GM12892 (cell line): ENCODE measurements around the gene SUGCT.

ENCODE experiments used
- DNase-seq: peaks from one replicate; pipeline ENCODE4 v3.0.0; 2011; ENCODE audit not compliant: insufficient read length
- FAIRE-seq: peaks from 2 replicates; lab custom pipeline; 2011; peaks lifted over from hg19 to GRCh38; lab: Jason Lieb, UNC
- POLR2A ChIP-seq: IDR thresholded peaks from 2 replicates; pipeline ENCODE4 v1.6.1; 2011; ENCODE audit warnings: low read depth, low read length, control low read depth
- POLR2AphosphoS5 ChIP-seq: IDR thresholded peaks from 2 replicates; pipeline ENCODE4 v1.6.1; 2011; ENCODE audit warnings: low read depth, low read length, control low read depth
- TAF1 ChIP-seq: IDR thresholded peaks from 2 replicates; pipeline ENCODE4 v1.6.1; 2011; ENCODE audit warnings: low read depth, mild to moderate bottlenecking, control low read depth, low read length, borderline replicate concordance

SUGCT gene

DNA sequence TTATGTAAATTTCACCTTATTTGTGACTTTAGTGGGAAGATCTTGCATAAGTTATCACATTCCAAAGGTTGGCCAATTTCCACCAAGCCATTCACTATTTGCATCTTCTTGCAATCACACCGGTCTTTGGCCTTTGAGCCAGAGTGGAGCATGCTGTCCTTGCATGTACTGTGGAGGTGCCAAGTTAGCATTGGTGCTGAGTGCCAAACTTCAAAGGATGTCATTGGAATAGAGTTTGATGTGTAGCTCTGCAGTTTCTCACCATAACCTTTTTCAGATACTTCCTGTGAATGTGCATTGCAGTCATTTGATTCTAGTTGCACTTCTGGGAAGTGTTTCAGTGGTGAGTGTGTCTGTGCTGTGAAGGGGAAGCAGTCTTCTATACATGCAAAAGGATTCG is 620.6 kb downstream of the SUGCT start:
- TF ChIP-seq TAF1 (no peak), POLR2AphosphoS5 (no peak)
- no peak for DNase-seq
- FAIRE-seq = no peak

DNA sequence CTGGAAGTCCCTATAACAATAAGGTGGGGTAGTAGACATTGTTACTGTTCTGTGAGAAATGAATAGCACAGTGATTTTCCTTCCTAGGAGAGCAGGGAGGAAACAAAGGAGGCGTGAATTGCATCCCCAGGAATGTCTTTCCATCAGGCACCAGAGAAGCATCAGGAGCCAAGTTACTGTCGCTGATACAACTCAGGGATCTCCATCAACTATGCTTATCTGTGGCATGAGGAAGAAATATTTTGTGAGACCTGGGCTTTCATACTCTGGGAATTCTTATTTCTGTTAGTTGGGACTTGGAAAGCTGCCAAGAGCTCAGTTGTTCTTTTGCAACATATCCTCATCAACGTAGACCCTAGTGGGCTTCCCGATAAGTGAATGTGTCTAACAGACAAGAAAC is 622.3 kb downstream of the SUGCT start:
- FAIRE-seq = no peak
- TF ChIP-seq POLR2AphosphoS5 = no peak
- no peak for TF ChIP-seq POLR2A
- no peak for TF ChIP-seq TAF1
- DNase-seq = no peak

DNA sequence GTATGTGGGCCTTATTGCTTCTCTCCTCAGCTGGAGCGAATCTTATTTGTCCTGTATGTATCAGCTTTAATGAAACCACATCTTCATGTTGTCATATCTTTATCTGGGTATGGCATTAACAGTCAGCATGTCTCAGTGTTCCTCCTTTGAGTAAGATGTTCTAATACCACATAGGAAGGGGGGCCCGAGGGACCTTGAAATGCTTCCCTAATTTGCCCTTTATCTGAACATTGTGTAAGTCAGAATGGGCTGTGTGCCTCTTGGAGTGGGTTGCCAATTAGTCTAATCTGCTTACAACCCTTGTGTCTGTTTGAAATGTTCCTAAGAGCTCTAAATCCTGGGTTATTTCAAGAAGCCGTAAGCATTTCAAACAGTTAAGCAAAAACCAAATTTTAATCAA is 623.8 kb downstream of the SUGCT start:
- DNase-seq (no peak), FAIRE-seq (no peak)
- TF ChIP-seq POLR2AphosphoS5 (no peak), TAF1 (no peak), POLR2A (no peak)

DNA sequence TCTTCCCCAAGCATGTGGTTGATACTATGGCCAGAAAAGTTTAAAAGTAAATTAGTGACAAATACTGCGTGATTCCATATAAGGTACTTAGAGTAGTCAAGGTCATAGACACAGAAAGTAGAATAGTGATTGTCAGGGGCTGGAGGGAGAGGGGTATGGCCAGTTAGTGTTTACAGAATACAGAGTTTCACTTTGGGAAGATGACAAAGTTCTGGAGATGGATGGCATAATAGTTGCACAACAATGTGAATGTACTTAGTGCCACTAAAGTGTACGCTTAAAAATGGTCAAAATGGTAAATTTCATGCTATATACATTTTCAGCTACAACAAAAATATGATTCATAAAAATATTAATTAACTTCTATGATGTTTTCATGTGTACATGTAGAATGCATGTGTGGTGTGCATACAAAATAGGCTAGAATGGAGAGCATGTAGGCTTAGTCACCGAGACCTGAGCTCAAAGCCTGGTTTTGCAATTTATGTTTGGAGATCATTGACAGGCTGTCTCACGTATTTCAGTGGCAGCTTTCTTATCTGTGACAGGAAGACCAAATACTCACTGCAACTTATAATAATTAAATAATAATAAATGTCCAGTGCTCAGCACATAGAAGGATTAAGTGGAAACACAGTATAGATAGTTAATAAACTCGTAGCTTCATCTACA is 625.6 kb downstream of the SUGCT start:
- no peak for TF ChIP-seq POLR2A
- no peak for TF ChIP-seq TAF1
- no peak for TF ChIP-seq POLR2AphosphoS5
- FAIRE-seq (no peak), DNase-seq (no peak)

DNA sequence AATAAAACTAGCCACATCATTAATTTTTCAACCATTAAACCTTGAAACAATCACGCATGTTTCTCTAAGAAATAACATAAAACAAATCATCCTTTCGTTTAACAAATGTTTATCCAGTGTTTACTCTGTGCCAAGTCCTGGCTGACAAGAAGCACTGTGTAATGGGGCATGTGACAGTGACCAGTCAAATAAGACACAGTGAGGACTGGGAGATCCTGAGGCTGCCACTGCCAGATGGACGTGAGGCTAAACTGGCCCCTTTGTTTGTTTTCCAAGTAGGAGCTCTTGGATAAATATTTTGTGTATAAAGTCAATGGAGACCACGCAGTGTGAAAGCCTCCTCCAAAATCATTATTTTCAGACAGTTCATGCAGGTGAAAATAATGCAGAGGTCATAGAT is 626.2 kb downstream of the SUGCT start:
- FAIRE-seq = no peak
- DNase-seq = no peak
- no peak for TF ChIP-seq POLR2A
- TF ChIP-seq POLR2AphosphoS5 = no peak
- TF ChIP-seq TAF1 = no peak

DNA sequence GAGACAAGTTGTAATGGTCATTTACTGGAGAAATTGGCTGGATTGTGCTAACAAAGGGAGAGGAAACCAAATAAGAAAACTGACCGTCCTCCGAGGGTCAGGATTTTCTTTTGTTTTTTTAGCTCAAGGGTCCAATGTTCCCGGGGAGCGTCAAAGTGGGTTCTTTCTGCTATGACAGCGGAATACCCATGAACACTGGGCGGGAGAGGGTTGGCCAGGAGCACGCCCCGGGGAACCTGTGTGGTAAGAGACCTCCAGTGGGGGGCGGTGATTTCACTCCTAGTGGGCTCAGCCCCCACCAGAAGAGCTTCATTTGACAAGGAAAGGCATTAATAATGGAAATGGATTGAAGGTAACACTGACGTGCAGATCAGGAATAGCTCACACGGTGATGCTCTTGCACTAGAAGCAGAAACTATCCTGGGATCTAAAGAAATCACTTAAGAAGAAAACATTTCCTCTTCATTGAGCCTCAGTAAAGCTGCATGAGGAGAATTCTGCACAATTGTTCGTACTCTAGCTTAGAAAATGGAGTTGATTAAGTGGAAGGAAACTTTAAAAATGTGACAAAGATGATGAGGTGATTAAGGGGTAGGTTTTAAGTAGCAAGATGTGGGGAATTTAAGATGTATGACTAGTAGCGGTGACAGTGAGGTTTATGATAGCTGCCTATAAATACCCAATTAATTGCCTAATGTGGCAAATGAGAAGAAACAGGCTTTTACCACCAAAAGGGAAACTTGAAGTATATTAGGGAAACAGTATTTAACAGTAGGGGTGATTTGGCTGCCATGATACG is 627.2 kb downstream of the SUGCT start:
- DNase-seq (no peak), FAIRE-seq (no peak)
- TF ChIP-seq POLR2A = no peak
- TF ChIP-seq POLR2AphosphoS5 = no peak
- no peak for TF ChIP-seq TAF1

DNA sequence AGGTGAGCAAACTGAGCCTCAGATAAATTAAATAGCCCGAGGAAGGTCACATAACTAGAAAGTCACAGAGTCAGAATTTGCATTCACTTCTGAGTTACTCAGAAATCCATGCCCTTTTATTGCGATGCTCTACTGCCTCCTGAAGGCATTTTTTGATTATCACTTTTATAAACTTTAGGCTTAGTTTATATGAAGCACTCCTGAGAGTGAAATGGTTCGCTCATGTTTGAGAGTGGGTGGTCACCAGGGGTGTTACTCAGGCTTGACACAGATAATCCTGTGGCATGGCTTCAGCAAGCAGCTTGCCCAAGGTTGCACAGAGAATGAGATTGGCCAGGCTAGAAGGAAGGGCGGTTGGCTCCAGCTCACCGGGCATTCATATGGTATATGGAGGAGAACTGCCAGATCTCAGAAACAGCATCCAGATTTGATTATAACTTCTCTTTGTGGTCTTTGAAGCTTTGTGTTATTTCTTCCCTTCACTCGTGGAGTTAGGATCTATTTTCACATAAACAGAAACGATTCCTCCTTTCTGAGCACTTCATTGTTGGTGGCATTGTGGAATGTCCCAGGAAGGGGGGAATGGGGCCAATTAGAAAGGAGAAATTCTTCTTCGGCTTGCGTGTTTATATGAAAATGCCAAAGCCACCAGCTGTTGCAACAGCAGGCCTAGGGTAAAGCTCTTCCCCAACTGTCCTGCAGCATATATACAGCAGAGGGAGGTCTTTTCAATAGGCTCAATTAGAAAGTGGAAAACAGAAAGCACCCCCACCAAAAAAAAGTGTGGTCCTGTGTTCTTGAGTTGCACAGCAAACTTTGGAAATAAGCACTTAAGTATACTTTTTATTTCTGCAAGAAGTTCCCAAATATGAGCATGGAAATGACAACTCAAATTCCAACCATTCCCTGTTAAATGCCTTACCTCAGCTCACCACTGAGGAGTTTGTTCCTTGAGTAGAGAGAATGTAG is 628.8 kb downstream of the SUGCT start:
- DNase-seq (no peak), FAIRE-seq (no peak)
- TF ChIP-seq POLR2AphosphoS5 = no peak
- no peak for TF ChIP-seq TAF1
- no peak for TF ChIP-seq POLR2A

DNA sequence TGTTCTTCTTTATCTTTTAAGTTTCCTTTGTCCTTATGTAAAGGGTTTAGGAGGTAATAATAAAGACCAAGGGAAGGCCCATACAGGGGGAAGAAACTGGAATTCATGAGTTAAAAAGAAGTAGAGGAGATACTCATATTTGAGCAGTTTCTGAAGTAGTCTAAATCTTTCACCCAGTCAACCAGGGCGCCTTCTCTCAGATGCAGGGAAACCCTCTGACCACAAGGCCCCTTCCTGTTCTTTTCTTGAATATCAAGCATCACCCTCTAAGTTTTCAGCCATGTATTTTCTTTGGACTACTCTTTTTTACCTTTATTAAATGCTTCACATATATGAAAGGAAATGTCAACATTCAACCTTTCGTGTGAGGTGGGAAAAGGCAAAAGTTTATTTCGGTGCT is 630.8 kb downstream of the SUGCT start:
- FAIRE-seq (no peak), DNase-seq (no peak)

DNA sequence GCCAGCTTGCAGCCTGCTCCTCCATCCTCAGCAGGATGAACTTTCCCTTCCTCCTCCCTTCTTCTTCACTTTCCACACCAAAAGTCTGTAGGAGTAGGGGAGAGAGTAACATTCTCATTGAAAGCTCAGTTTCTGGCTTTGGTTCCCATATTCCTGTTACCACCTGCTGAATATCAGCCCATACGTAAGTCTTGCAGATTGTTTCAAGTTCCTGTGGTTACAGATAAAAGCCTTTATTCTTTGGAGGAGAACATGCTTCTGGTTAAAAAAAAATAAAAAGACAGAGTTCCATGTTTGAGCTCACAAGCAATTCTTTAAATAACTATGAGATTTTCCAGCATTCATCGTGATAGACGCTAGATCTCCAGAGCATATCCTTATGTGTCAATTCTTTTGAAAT is 637.3 kb downstream of the SUGCT start:
- FAIRE-seq (no peak), DNase-seq (no peak)
- TF ChIP-seq POLR2AphosphoS5 (no peak), TAF1 (no peak)

More for the DNA sequence above, 630.8 kb downstream of the SUGCT start:
- no peak for TF ChIP-seq POLR2AphosphoS5
- no peak for TF ChIP-seq POLR2A
- no peak for TF ChIP-seq TAF1

DNA sequence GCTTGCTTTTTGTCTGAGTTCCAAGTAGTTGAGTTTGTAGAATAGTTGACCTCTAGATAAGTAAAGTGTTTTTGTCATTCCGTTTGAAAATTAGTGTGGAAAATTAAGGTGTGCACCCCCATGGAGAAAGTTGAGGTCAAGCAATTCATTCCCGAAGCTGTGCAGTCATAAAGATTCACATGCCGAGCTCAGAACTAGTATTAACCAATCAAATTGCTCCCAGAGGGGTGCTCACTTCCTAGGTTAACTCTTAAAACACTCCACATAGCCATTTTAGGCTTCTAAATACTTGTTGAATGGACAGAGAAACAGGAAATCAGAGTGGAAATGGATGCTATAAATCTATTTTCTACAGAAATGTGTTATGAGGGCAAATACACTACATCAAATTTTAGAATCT is 638.9 kb downstream of the SUGCT start:
- no peak for DNase-seq
- TF ChIP-seq TAF1 = no peak
- TF ChIP-seq POLR2A = no peak
- no peak for TF ChIP-seq POLR2AphosphoS5
- no peak for FAIRE-seq

DNA sequence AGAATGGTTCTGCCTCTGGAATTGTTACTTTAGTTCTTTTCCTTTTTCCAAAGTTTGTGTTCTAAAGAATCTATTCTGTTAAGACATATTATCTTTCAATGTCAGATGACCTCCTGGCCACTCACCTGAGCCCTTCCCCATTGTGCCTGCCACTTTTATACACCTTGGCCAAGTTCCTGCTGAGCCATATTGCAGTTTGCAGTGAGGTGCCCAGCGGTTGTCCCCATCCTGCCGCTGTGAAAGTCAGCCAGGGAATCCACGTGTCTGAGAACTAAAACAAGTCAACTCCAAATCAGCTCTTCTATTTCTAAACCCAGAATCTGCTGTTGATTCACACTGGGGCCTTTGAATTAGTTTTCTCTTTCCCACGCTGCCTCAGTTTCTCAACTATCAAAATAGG is 641.1 kb downstream of the SUGCT start:
- DNase-seq (no peak), FAIRE-seq (no peak)
- TF ChIP-seq POLR2AphosphoS5 (no peak), TAF1 (no peak), POLR2A (no peak)
